Ishikawa (cell line): ENCODE data around the gene PA2G4.

Source experiments
- EP300 ChIP-seq: IDR thresholded peaks from 2 replicates; pipeline ENCODE4 v1.6.1; 2012; ENCODE audit warnings: borderline replicate concordance
- REST ChIP-seq: IDR thresholded peaks from 2 replicates; pipeline ENCODE4 v1.6.1; 2012; ENCODE audit warnings: low read depth, mild to moderate bottlenecking
- TAF1 ChIP-seq: IDR thresholded peaks from 2 replicates; pipeline ENCODE4 v1.6.1; 2012; ENCODE audit warnings: low read depth, mild to moderate bottlenecking

- TF ChIP-seq EP300 = no peak
- TF ChIP-seq TAF1 = no peak
- no peak for TF ChIP-seq REST
Observed at GRCh38 chr12:56102683-56103065, 1.7 kb upstream of the PA2G4 start.
